ENCODE results near the gene PPP2R5B.

The PPP2R5B gene

GRCh38 chr11:64909653-64910343 lies 14.7 kb upstream of the PPP2R5B start:
- no peak for DNase-seq

GRCh38 chr11:64910451-64911093 lies 13.9 kb upstream of the PPP2R5B start:
- DNase-seq = no peak

- no peak for DNase-seq
Observed at GRCh38 chr11:64911142-64911541, 13.3 kb upstream of the PPP2R5B start.

GRCh38 chr11:64911689-64912088 lies 12.8 kb upstream of the PPP2R5B start:
- no peak for DNase-seq

- DNase-seq = no peak
Observed at GRCh38 chr11:64913171-64913727, 11.2 kb upstream of the PPP2R5B start.

GRCh38 chr11:64914123-64914522 lies 10.4 kb upstream of the PPP2R5B start:
- no peak for DNase-seq

GRCh38 chr11:64915376-64915887 lies 9.1 kb upstream of the PPP2R5B start:
- DNase-seq = no peak

- DNase-seq = peak in 1 of 2 donors; percentile 41
Observed at GRCh38 chr11:64916040-64916774, 8.3 kb upstream of the PPP2R5B start.

- DNase-seq = peak; percentile 98 to 99
Observed at GRCh38 chr11:64916775-64917662, 7.5 kb upstream of the PPP2R5B start, which contains the start of gene ATG2A. Gene ATG2A (minus strand): TSS chr11:64917209. CDS start chr11:64917135, 74 bp downstream.

GRCh38 chr11:64917663-64917995 lies 6.9 kb upstream of the PPP2R5B start:
- no peak for DNase-seq

GRCh38 chr11:64918017-64918416 lies 6.5 kb upstream of the PPP2R5B start:
- DNase-seq = no peak

- DNase-seq = no peak
Observed at GRCh38 chr11:64919627-64920026, 4.9 kb upstream of the PPP2R5B start.

- no peak for DNase-seq
Observed at GRCh38 chr11:64920124-64920523, 4.4 kb upstream of the PPP2R5B start.

- DNase-seq = no peak
Observed at GRCh38 chr11:64921384-64921783, 3.1 kb upstream of the PPP2R5B start.

- DNase-seq = no peak
Observed at GRCh38 chr11:64923151-64923661, 1.3 kb upstream of the PPP2R5B start.

GRCh38 chr11:64924910-64925284 lies 408 bp downstream of the PPP2R5B start:
- DNase-seq = peak in 1 of 2 donors; percentile 22

- no peak for DNase-seq
Observed at GRCh38 chr11:64925536-64926436, 1.3 kb downstream of the PPP2R5B start.

GRCh38 chr11:64926689-64927088 lies 2.2 kb downstream of the PPP2R5B start:
- no peak for DNase-seq

- DNase-seq = no peak
Observed at GRCh38 chr11:64928957-64929356, 4.5 kb downstream of the PPP2R5B start.

- no peak for DNase-seq
Observed at GRCh38 chr11:64929625-64930024, 5.1 kb downstream of the PPP2R5B start.

- no peak for DNase-seq
Observed at GRCh38 chr11:64930340-64930739, 5.9 kb downstream of the PPP2R5B start.
